ENCODE measurements around the gene C1QA.

C1QA gene

GRCh38 chr1:22660716-22661241 is 24.4 kb downstream of the C1QA start:
- Histone ChIP-seq H4K20me1 (ENCODE audit: insufficient read depth, low read length) (no peaks in the 10 kb centered on the region), H3K4me1 (ENCODE audit: low read length) (no peaks in the 10 kb centered on the region), H3K27me3 (replicated peaks; ENCODE audit: insufficient read depth, low read length) (peaks cover 88% of the 10 kb centered on the region), H3K9me2 (replicated peaks; ENCODE audit: insufficient read depth, low read length) (no peaks in the 10 kb centered on the region), H3K36me3 (replicated peaks; ENCODE audit: insufficient read depth, low read length) (no peaks in the 10 kb centered on the region), H3F3A (ENCODE audit: insufficient read depth, low read length) (no peaks in the 10 kb centered on the region), H3K4me2 (ENCODE audit: low read depth, low read length) (no peak overlapping the region), H2AFZ (ENCODE audit: low read length) (no peak overlapping the region), H3K79me2 (ENCODE audit: low read length) (no peaks in the 10 kb centered on the region), H3K9me3 (replicated peaks; ENCODE audit: insufficient read depth, low read length) (no peaks in the 10 kb centered on the region), H3K9ac (ENCODE audit: low read length) (no peak overlapping the region), H3K27ac (ENCODE audit: low read length) (no peak overlapping the region), H3K4me3 (ENCODE audit: low read length) (no peak overlapping the region)
- no peak for DNase-seq
- no peak for TF ChIP-seq EZH2phosphoT487 (IDR thresholded peaks at IDR 0.05; ENCODE audit: low read length)
- no peak for TF ChIP-seq CTCF (IDR thresholded peaks at IDR 0.05; ENCODE audit: low read length)
- no peak for TF ChIP-seq EZH2 (optimal IDR thresholded peaks at IDR 0.05; ENCODE audit: low read depth, low read length)

- no peak overlapping the region for H3K9ac ChIP-seq (ENCODE audit: low read length)
- no peaks in the 10 kb centered on the region for H3K36me3 ChIP-seq (replicated peaks; ENCODE audit: insufficient read depth, low read length)
- no peaks in the 10 kb centered on the region for H3K9me2 ChIP-seq (replicated peaks; ENCODE audit: insufficient read depth, low read length)
- H3F3A ChIP-seq (ENCODE audit: insufficient read depth, low read length): no peaks in the 10 kb centered on the region
- TF ChIP-seq CTCF (IDR thresholded peaks at IDR 0.05; ENCODE audit: low read length): no peak
- no peak for TF ChIP-seq EZH2 (optimal IDR thresholded peaks at IDR 0.05; ENCODE audit: low read depth, low read length)
- no peak for TF ChIP-seq EZH2phosphoT487 (IDR thresholded peaks at IDR 0.05; ENCODE audit: low read length)
- H3K4me2 ChIP-seq (ENCODE audit: low read depth, low read length): no peak overlapping the region
- DNase-seq: no peak
- H3K27me3 ChIP-seq (replicated peaks; ENCODE audit: insufficient read depth, low read length): peaks cover 88% of the 10 kb centered on the region
- H3K79me2 ChIP-seq (ENCODE audit: low read length): no peaks in the 10 kb centered on the region
- H3K9me3 ChIP-seq (replicated peaks; ENCODE audit: insufficient read depth, low read length): no peaks in the 10 kb centered on the region
- no peak overlapping the region for H3K27ac ChIP-seq (ENCODE audit: low read length)
- no peaks in the 10 kb centered on the region for H4K20me1 ChIP-seq (ENCODE audit: insufficient read depth, low read length)
- H3K4me3 ChIP-seq (ENCODE audit: low read length): no peak overlapping the region
- H3K4me1 ChIP-seq (ENCODE audit: low read length): no peaks in the 10 kb centered on the region
- H2AFZ ChIP-seq (ENCODE audit: low read length): no peak overlapping the region
Measured at GRCh38 chr1:22661880-22662279, 25.5 kb downstream of the C1QA start.

- H4K20me1 ChIP-seq (ENCODE audit: insufficient read depth, low read length): no peaks in the 10 kb centered on the region
- H3K79me2 ChIP-seq (ENCODE audit: low read length): no peaks in the 10 kb centered on the region
- H3K9ac ChIP-seq (ENCODE audit: low read length): no peak overlapping the region
- H3K9me3 ChIP-seq (replicated peaks; ENCODE audit: insufficient read depth, low read length): no peaks in the 10 kb centered on the region
- no peak overlapping the region for H3K27ac ChIP-seq (ENCODE audit: low read length)
- no peaks in the 10 kb centered on the region for H3K4me1 ChIP-seq (ENCODE audit: low read length)
- no peak for TF ChIP-seq CTCF (IDR thresholded peaks at IDR 0.05; ENCODE audit: low read length)
- no peak for TF ChIP-seq EZH2phosphoT487 (IDR thresholded peaks at IDR 0.05; ENCODE audit: low read length)
- TF ChIP-seq EZH2 (optimal IDR thresholded peaks at IDR 0.05; ENCODE audit: low read depth, low read length): no peak
- no peaks in the 10 kb centered on the region for H3F3A ChIP-seq (ENCODE audit: insufficient read depth, low read length)
- no peak overlapping the region for H3K4me3 ChIP-seq (ENCODE audit: low read length)
- H3K27me3 ChIP-seq (replicated peaks; ENCODE audit: insufficient read depth, low read length): peaks cover 88% of the 10 kb centered on the region
- H3K4me2 ChIP-seq (ENCODE audit: low read depth, low read length): no peak overlapping the region
- H3K9me2 ChIP-seq (replicated peaks; ENCODE audit: insufficient read depth, low read length): no peaks in the 10 kb centered on the region
- no peak overlapping the region for H2AFZ ChIP-seq (ENCODE audit: low read length)
- no peak for DNase-seq
- H3K36me3 ChIP-seq (replicated peaks; ENCODE audit: insufficient read depth, low read length): no peaks in the 10 kb centered on the region
Measured at GRCh38 chr1:22662318-22662717, 25.9 kb downstream of the C1QA start.

Data from MM.1S (cell line).